ENCODE measurements around the gene KDM3B. TPM values are rescaled to one million over a fixed set of nuclear protein-coding genes. Genes with fewer than 3 reads are reported as not detected.

The KDM3B gene
- total and polyA plus RNA-seq, 2 of the 8 experiments (the other 6 are each of a cell fraction or from before 2014, with no cell fraction given) = 27.1 to 78.1 TPM

DNA sequence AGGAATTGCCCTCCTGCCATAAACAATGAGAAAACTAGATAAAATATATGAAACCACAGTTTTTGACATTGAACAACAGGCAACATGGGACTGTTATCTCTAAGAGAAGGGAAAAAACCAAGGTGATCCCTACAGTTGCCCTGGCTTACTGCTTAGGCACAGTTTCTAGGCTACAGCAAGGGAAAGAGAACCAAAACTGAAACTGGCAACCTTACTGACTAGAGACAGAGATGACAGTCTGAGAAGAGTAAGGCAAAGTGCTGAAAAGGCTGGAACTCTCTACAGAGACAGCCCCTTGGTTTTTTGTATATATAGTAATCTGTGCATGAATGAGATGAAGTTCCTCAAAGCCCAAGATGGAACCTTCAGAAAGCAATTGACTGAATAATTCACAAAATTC is 50.2 kb downstream of the KDM3B start:
- Histone ChIP-seq H4K20me1 (replicated peaks in 1 of 2; ENCODE audit: control insufficient read depth in 1 of 2, insufficient read depth in 2 of 2, low read length in 2 of 2) (no peaks in the 10 kb centered on the region), H3K36me3 (ENCODE audit: control insufficient read depth in 2 of 4, insufficient read depth in 4 of 4, low read length in 3 of 4) (peaks cover 15 to 47% (median 40%) of the 10 kb centered on the region in 4 experiments), H4K8ac (ENCODE audit: extremely low read depth, insufficient read depth, low read length) (no peak overlapping the region), H3K27me3 (replicated peaks in 1 of 4; ENCODE audit: control insufficient read depth in 3 of 4, extremely low read depth in 1 of 4, insufficient read depth in 3 of 4, low read length in 3 of 4) (no peaks in the 10 kb centered on the region), H3K9me3 (ENCODE audit: insufficient read depth in 2 of 2, low read depth in 1 of 2, low read length in 1 of 2) (no peaks in the 10 kb centered on the region), H3K23ac (ENCODE audit: insufficient read length) (no peak overlapping the region), H2BK15ac (ENCODE audit: low read length) (no peak overlapping the region), H2BK5ac (ENCODE audit: low read depth, low read length) (no peak overlapping the region), H3K4me2 (ENCODE audit: insufficient read depth in 1 of 2, low read depth in 2 of 2, low read length in 2 of 2) (no peak overlapping the region), H3K14ac (ENCODE audit: insufficient read length) (no peak overlapping the region), H3K56ac (replicated peaks; ENCODE audit: insufficient read length, low read depth, low read length) (no peak overlapping the region), H3K4me1 (replicated peaks in 1 of 4; ENCODE audit: control insufficient read depth in 3 of 4, insufficient read depth in 4 of 4, low read length in 3 of 4) (no peaks in the 10 kb centered on the region), H3K27ac (ENCODE audit: low read depth, low read length) (no peak overlapping the region), H4K91ac (replicated peaks; ENCODE audit: insufficient read length, low read length) (no peak overlapping the region), H2AFZ (ENCODE audit: low read length) (no peak overlapping the region), H2BK12ac (ENCODE audit: low read depth, low read length) (no peak overlapping the region), H2AK5ac (ENCODE audit: low read depth, low read length) (no peak overlapping the region), H3K4ac (replicated peaks; ENCODE audit: insufficient read length, low read depth, low read length) (no peak overlapping the region), H2BK20ac (ENCODE audit: low read length) (no peak overlapping the region), H3K23me2 (ENCODE audit: low read depth, low read length) (no peaks in the 10 kb centered on the region), H4K5ac (ENCODE audit: insufficient read length, low read depth, low read length) (no peak overlapping the region), H3K18ac (ENCODE audit: extremely low read depth, low read length) (no peak overlapping the region), H3K4me3 (ENCODE audit: extremely low read depth in 1 of 4, insufficient read depth in 2 of 4, low read depth in 3 of 4, low read length in 4 of 4) (no peak overlapping the region), H3K9ac (replicated peaks in 1 of 4; ENCODE audit: extremely low read depth in 1 of 4, low read depth in 3 of 4, low read length in 3 of 4) (no peak overlapping the region), H3K79me2 (ENCODE audit: control insufficient read depth in 1 of 2, insufficient read depth in 2 of 2, low read length in 2 of 2) (no peaks in the 10 kb centered on the region), H2BK120ac (replicated peaks; ENCODE audit: low read depth, low read length) (no peak overlapping the region), H3K79me1 (ENCODE audit: low read depth, low read length) (no peaks in the 10 kb centered on the region)
- no peak for TF ChIP-seq EGR1 (IDR thresholded peaks at IDR 0.05; ENCODE audit: borderline replicate concordance, low read depth, low read length)
- TF ChIP-seq ASH2L (IDR thresholded peaks at IDR 0.05; ENCODE audit: low read length) = no peak
- TF ChIP-seq FOSL1 (IDR thresholded peaks at IDR 0.05; ENCODE audit: insufficient read depth, low read depth, low read length) = no peak
- TF ChIP-seq RBBP5 (IDR thresholded peaks at IDR 0.05; ENCODE audit: borderline replicate concordance, low read depth, low read length) = no peak
- TF ChIP-seq, protein P1, sequence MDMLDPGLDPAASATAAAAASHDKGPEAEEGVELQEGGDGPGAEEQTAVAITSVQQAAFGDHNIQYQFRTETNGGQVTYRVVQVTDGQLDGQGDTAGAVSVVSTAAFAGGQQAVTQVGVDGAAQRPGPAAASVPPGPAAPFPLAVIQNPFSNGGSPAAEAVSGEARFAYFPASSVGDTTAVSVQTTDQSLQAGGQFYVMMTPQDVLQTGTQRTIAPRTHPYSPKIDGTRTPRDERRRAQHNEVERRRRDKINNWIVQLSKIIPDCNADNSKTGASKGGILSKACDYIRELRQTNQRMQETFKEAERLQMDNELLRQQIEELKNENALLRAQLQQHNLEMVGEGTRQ (IDR thresholded peaks at IDR 0.05; ENCODE audit: low read length) = no peak
- TF ChIP-seq, protein P2, sequence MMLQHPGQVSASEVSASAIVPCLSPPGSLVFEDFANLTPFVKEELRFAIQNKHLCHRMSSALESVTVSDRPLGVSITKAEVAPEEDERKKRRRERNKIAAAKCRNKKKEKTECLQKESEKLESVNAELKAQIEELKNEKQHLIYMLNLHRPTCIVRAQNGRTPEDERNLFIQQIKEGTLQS (IDR thresholded peaks at IDR 0.05; ENCODE audit: insufficient read depth, low read depth, low read length) = no peak
- TF ChIP-seq SIRT6 (IDR thresholded peaks at IDR 0.05; ENCODE audit: low read length) = no peak
- TF ChIP-seq SP1 (IDR thresholded peaks at IDR 0.05; ENCODE audit: low read depth, low read length) = no peak
- no peak for TF ChIP-seq BCL11A (IDR thresholded peaks at IDR 0.05; ENCODE audit: low read depth in 2 of 2, low read length in 2 of 2)
- no peak for TF ChIP-seq CREB1 (IDR thresholded peaks at IDR 0.05)
- no peak for TF ChIP-seq KDM5A (IDR thresholded peaks at IDR 0.05; ENCODE audit: low read length)
- no peak for TF ChIP-seq MAFK (IDR thresholded peaks at IDR 0.05; ENCODE audit: low read depth, low read length)
- ChIA-PET CTCF (ENCODE audit: partially characterized antibody) (no interaction called here), POLR2A (ENCODE audit: partially characterized antibody) (interaction anchor here (0.6 kb wide), 1 partner anchor 884 kb away, joined by 3 read pairs; no protein-coding TSS in a partner anchor)
- DNase-seq (ENCODE audit: low read depth in 1 of 2, low spot score in 2 of 2) (no peak), FAIRE-seq (no peak)

Measured in H1 (cell line).